HepG2 (cell line): ENCODE measurements around the gene RALY. TPM values are rescaled to one million over a fixed set of nuclear protein-coding genes. Genes with fewer than 3 reads are reported as not detected.

Source experiments
- ATF7-NPFF ChIP-seq: sonication (generic); formaldehyde crosslinking; IDR thresholded peaks from 2 replicates; pipeline ENCODE4 v1.8.1; 2023; ENCODE audit warnings: mild to moderate bottlenecking, low read depth, missing genetic modification reagents, moderate library complexity
- EEA1 ChIP-seq: sonication (generic); formaldehyde crosslinking; IDR thresholded peaks from 2 replicates; pipeline ENCODE4 v1.5.1; 2020; ENCODE audit warnings: mild to moderate bottlenecking, missing genetic modification reagents, borderline replicate concordance
- FOXK1 ChIP-seq: sonication (generic); formaldehyde crosslinking; IDR thresholded peaks from 2 replicates; pipeline ENCODE4 v1.4.0; 2020; ENCODE audit warnings: low read depth, missing genetic modification reagents, borderline replicate concordance
- NCOA1 ChIP-seq: sonication (generic); formaldehyde crosslinking; IDR thresholded peaks from 2 replicates; pipeline ENCODE4 v1.9.0; 2021; ENCODE audit warnings: missing genetic modification reagents
- NFATC3 ChIP-seq: sonication (generic); formaldehyde crosslinking; IDR thresholded peaks from 2 replicates; pipeline ENCODE4 v1.5.1; 2020; ENCODE audit warnings: mild to moderate bottlenecking, missing genetic modification reagents
- NR3C1 ChIP-seq: sonication (generic); formaldehyde crosslinking; IDR thresholded peaks from 2 replicates; pipeline ENCODE4 v1.4.0; 2020; ENCODE audit warnings: missing genetic modification reagents
- PPARG ChIP-seq: conservative IDR thresholded peaks from 2 replicates; pipeline ENCODE4 v1.6.1; 2016; ENCODE audit warnings: missing biosample characterization, missing genetic modification reagents
- SP4 ChIP-seq: sonication (generic); formaldehyde crosslinking; IDR thresholded peaks from 2 replicates; pipeline ENCODE4 v1.8.1; 2023; ENCODE audit warnings: mild to moderate bottlenecking, missing genetic modification reagents
- ZKSCAN1 ChIP-seq: fragments of 150-350 bp; IDR thresholded peaks from 2 replicates; pipeline ENCODE4 v1.6.1; 2014; ENCODE audit warnings: low read length
- ZMYM4 ChIP-seq: sonication (generic); formaldehyde crosslinking; IDR thresholded peaks from 2 replicates; pipeline ENCODE4 v1.8.1; 2023; ENCODE audit warnings: mild to moderate bottlenecking, missing genetic modification reagents
- ZNF136 ChIP-seq: sonication (generic); formaldehyde crosslinking; IDR thresholded peaks from 2 replicates; pipeline ENCODE4 v1.8.1; 2022; ENCODE audit warnings: low read depth, mild to moderate bottlenecking, moderate library complexity, missing genetic modification reagents
- ZNF17 ChIP-seq: sonication (generic); formaldehyde crosslinking; IDR thresholded peaks from 2 replicates; pipeline ENCODE4 v1.5.0; 2020; ENCODE audit warnings: mild to moderate bottlenecking, missing genetic modification reagents
- polyA plus RNA-seq, 8 experiments: library from polyadenylated mRNA; depleted of rRNA in 3 of 8; stranded (reverse) in 7 of 8; unstranded in 1 of 8; fragments of >200 nt; fragmentation: Illumina TruSeq in 4 of 8; extraction: Trizol in 4 of 8; gene quantifications; 2 replicates each; pipeline versions ENCODE4 v1.2.1 to v1.2.3, GENCODE V29; 2011 to 2016; ENCODE audit warnings: low read depth in 4 of 8, missing spikeins in 1 of 8, mixed read lengths in 1 of 8; ENCODE audit not compliant: insufficient read depth in 1 of 8
- total RNA-seq, 5 experiments: library from RNA; depleted of rRNA; stranded (reverse); fragments of >200 nt; fragmentation: Illumina TruSeq; extraction: Trizol; gene quantifications; 2 replicates each; pipeline ENCODE4 v1.2.3, GENCODE V29; 2016; ENCODE audit warnings: low read depth in 1 of 5
- TF ChIP-seq, protein P1 (sequence below): sonication (generic); formaldehyde crosslinking; IDR thresholded peaks from 2 replicates; pipeline ENCODE4 v1.4.0; 2020; ENCODE audit warnings: low read depth, missing genetic modification reagents
- TF ChIP-seq, protein P2 (sequence below): sonication (generic); formaldehyde crosslinking; IDR thresholded peaks from 2 replicates; pipeline ENCODE4 v1.4.0; 2020; ENCODE audit warnings: missing genetic modification reagents
- TF ChIP-seq, protein P3 (sequence below): sonication (generic); formaldehyde crosslinking; IDR thresholded peaks from 2 replicates; pipeline ENCODE4 v1.8.1; 2022; ENCODE audit warnings: low read depth, mild to moderate bottlenecking, missing genetic modification reagents

The RALY gene
- total and polyA plus RNA-seq, 2 of the 13 experiments (the other 11 are each of a cell fraction or from before 2014, with no cell fraction given): 178 to 186 TPM

DNA sequence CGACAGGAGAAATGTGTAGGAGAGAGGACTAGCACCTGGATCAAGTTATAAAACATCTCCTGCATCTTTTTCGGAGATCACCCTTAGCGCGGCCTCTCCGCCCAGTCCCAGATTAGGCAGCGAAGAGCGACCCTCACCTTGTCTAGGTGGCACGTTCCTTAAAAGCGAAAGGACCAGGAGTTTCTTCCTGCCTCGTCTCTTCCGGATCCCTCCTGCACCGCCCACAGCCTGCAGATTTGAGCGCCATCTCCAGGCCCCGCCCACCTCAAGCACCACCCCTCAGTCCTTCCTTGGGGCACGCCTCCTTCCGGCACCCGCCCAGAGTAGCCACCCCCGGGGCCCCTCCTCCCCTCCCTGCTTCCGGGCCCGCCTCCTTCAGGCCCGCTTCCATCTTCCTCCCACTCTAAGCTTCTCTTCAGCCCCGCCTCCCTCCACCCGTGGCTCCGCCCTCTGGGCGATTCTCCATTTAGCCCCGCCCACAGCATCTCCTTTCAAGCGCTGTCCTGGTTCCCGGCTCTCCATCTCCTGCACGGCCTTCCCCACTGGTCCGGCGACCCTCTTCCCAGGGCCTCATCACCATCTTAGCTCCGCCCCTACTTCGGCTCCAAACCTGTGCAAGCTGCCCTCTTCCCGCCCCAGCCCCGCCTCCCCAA, 662 bp upstream of the RALY start (continued):
- TF ChIP-seq, protein P1, sequence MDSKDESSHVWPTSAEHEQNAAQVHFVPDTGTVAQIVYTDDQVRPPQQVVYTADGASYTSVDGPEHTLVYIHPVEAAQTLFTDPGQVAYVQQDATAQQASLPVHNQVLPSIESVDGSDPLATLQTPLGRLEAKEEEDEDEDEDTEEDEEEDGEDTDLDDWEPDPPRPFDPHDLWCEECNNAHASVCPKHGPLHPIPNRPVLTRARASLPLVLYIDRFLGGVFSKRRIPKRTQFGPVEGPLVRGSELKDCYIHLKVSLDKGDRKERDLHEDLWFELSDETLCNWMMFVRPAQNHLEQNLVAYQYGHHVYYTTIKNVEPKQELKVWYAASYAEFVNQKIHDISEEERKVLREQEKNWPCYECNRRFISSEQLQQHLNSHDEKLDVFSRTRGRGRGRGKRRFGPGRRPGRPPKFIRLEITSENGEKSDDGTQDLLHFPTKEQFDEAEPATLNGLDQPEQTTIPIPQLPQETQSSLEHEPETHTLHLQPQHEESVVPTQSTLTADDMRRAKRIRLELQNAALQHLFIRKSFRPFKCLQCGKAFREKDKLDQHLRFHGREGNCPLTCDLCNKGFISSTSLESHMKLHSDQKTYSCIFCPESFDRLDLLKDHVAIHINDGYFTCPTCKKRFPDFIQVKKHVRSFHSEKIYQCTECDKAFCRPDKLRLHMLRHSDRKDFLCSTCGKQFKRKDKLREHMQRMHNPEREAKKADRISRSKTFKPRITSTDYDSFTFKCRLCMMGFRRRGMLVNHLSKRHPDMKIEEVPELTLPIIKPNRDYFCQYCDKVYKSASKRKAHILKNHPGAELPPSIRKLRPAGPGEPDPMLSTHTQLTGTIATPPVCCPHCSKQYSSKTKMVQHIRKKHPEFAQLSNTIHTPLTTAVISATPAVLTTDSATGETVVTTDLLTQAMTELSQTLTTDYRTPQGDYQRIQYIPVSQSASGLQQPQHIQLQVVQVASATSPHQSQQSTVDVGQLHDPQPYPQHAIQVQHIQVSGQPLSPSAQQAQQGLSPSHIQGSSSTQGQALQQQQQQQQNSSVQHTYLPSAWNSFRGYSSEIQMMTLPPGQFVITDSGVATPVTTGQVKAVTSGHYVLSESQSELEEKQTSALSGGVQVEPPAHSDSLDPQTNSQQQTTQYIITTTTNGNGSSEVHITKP (CRISPR knock-in tag): peak; percentile 87
- TF ChIP-seq NFATC3 (CRISPR knock-in tag) (0 out of 2 replicates have a peak, but pooled peaks have one; percentile 25), ZNF17 (CRISPR knock-in tag) (no peak), ZMYM4 (CRISPR knock-in tag) (peak; percentile 34), NR3C1 (CRISPR knock-in tag) (no peak), FOXK1 (CRISPR knock-in tag) (peak; percentile 68), PPARG (CRISPR knock-in tag) (no peak), ATF7-NPFF (CRISPR knock-in tag) (peak; percentile 38; the same call in 1 of the 2 replicates), ZKSCAN1 (no peak), NCOA1 (CRISPR knock-in tag) (peak; percentile 22; the same call in 1 of the 2 replicates), EEA1 (peak; percentile 69; the same call in 1 of the 2 replicates), ZNF136 (no peak), SP4 (CRISPR knock-in tag) (peak; percentile 100)
- TF ChIP-seq, protein P2, sequence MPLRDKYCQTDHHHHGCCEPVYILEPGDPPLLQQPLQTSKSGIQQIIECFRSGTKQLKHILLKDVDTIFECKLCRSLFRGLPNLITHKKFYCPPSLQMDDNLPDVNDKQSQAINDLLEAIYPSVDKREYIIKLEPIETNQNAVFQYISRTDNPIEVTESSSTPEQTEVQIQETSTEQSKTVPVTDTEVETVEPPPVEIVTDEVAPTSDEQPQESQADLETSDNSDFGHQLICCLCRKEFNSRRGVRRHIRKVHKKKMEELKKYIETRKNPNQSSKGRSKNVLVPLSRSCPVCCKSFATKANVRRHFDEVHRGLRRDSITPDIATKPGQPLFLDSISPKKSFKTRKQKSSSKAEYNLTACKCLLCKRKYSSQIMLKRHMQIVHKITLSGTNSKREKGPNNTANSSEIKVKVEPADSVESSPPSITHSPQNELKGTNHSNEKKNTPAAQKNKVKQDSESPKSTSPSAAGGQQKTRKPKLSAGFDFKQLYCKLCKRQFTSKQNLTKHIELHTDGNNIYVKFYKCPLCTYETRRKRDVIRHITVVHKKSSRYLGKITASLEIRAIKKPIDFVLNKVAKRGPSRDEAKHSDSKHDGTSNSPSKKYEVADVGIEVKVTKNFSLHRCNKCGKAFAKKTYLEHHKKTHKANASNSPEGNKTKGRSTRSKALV (CRISPR knock-in tag): 0 out of 2 replicates have a peak, but pooled peaks have one; percentile 39
- TF ChIP-seq, protein P3, sequence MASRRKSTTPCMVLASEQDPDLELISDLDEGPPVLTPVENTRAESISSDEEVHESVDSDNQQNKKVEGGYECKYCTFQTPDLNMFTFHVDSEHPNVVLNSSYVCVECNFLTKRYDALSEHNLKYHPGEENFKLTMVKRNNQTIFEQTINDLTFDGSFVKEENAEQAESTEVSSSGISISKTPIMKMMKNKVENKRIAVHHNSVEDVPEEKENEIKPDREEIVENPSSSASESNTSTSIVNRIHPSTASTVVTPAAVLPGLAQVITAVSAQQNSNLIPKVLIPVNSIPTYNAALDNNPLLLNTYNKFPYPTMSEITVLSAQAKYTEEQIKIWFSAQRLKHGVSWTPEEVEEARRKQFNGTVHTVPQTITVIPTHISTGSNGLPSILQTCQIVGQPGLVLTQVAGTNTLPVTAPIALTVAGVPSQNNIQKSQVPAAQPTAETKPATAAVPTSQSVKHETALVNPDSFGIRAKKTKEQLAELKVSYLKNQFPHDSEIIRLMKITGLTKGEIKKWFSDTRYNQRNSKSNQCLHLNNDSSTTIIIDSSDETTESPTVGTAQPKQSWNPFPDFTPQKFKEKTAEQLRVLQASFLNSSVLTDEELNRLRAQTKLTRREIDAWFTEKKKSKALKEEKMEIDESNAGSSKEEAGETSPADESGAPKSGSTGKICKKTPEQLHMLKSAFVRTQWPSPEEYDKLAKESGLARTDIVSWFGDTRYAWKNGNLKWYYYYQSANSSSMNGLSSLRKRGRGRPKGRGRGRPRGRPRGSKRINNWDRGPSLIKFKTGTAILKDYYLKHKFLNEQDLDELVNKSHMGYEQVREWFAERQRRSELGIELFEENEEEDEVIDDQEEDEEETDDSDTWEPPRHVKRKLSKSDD (CRISPR knock-in tag): no peak; the same call in 1 of the 2 replicates
